ENCODE results near the gene MRPS6. TPM values are rescaled to one million over a fixed set of nuclear protein-coding genes. Genes with fewer than 3 reads are reported as not detected.

MRPS6 gene
- total and polyA plus RNA-seq, 4 donors = 12.1 to 83.0 (median 17.0) TPM

- H3K4me3 ChIP-seq (ENCODE audit: low read depth in 1 of 3, low read length in 3 of 3) = no peak overlapping the region
- no peak for TF ChIP-seq ZBTB33 (IDR thresholded peaks at IDR 0.05)
- TF ChIP-seq JUND (IDR thresholded peaks at IDR 0.05) = no peak
- no peak for TF ChIP-seq HNF4G (IDR thresholded peaks at IDR 0.05)
- TF ChIP-seq EGR1 (IDR thresholded peaks at IDR 0.05; ENCODE audit: low read depth in 2 of 2) = no peak
- no peak for TF ChIP-seq FOXA1 (IDR thresholded peaks at IDR 0.05)
- no peak for TF ChIP-seq HNF4A (conservative IDR thresholded peaks at IDR 0.05)
- no peak for TF ChIP-seq SP1 (IDR thresholded peaks at IDR 0.05)
- TF ChIP-seq YY1 (IDR thresholded peaks at IDR 0.05) = no peak
- no peak for TF ChIP-seq FOXA2 (IDR thresholded peaks at IDR 0.05)
- no peak for TF ChIP-seq GABPA (IDR thresholded peaks at IDR 0.05 in 1 of 2, conservative IDR thresholded peaks at IDR 0.05 in 1 of 2)
- TF ChIP-seq NR2F2 (IDR thresholded peaks at IDR 0.05) = no peak
- TF ChIP-seq ATF3 (IDR thresholded peaks at IDR 0.05) = no peak
- no peak for TF ChIP-seq REST (IDR thresholded peaks at IDR 0.05)
- TF ChIP-seq RAD21 (IDR thresholded peaks at IDR 0.05) = no peak
- no peak for TF ChIP-seq RXRA (IDR thresholded peaks at IDR 0.05)
- no peak for TF ChIP-seq CTCF (IDR thresholded peaks at IDR 0.05; ENCODE audit: low read depth, low read length, missing input control)
- no peak for TF ChIP-seq MAX (IDR thresholded peaks at IDR 0.05)
- WGBS = 67% methylated on average over 4 of the region's 4 CpGs
- no peaks in the 10 kb centered on the region for H3K9me3 ChIP-seq (ENCODE audit: control insufficient read depth in 4 of 4, low read length in 3 of 4)
- no peak overlapping the region for H3K27ac ChIP-seq (ENCODE audit: low read depth in 1 of 2, low read length in 2 of 2)
- peaks cover 0 to 3% (median under 1%) of the 10 kb centered on the region in 4 donors for H3K36me3 ChIP-seq (ENCODE audit: control insufficient read depth in 4 of 4, insufficient read depth in 3 of 4, low read depth in 1 of 4, low read length in 3 of 4)
- peaks cover 0 to 2% (median 0%) of the 10 kb centered on the region in 4 donors for H3K4me1 ChIP-seq (ENCODE audit: control insufficient read depth in 4 of 4, insufficient read depth in 4 of 4, low read length in 3 of 4)
- DNase-seq (ENCODE audit: low spot score) = no peak
- no peak overlapping the region for H3K9ac ChIP-seq (ENCODE audit: low read depth in 1 of 2, low read length in 2 of 2)
- no peaks in the 10 kb centered on the region for H3K27me3 ChIP-seq (ENCODE audit: control insufficient read depth in 4 of 4, insufficient read depth in 4 of 4, low read length in 3 of 4)
Observed at GRCh38 chr21:34100790-34101189, 27.4 kb downstream of the MRPS6 start.

All from liver (tissue), 9 donors.